T-helper 17 cell (primary cell): ENCODE data around the gene PER2. TPM values are rescaled to one million over a fixed set of nuclear protein-coding genes. Genes with fewer than 3 reads are reported as not detected.
A peak's percentile ranks its signal among the peaks of the same experiment; 100 is the strongest.
"Not testable (repeated sequence)": the region's sequence is repeated elsewhere in the genome, so short reads cannot be mapped to it uniquely, and the experiment has no call there.

Experiments used
- ATAC-seq: fragments of 150-1000 bp; cut with Tn5 transposase; 2 replicates; pipeline ENCODE4 v1.10.0; 2021; ENCODE audit warnings: mild to moderate bottlenecking, moderate library complexity
- DNase-seq, 3 donors: peaks; one replicate each; pipeline versions ENCODE4 v3.0.0 to v3.0.0-alpha.2; 2020 to 2021
- H3K9me3 ChIP-seq: one replicate; pipeline ENCODE4 v1.7.0; 2013; ENCODE audit warnings: low read length, mild to moderate bottlenecking; ENCODE audit not compliant: control insufficient read depth, poor library complexity, severe bottlenecking
- H3K27ac Mint-ChIP-seq: one replicate; pipeline ENCODE4 v1.8.0; 2022; ENCODE audit warnings: mild to moderate bottlenecking, moderate library complexity, mixed read lengths
- H3K27me3 Mint-ChIP-seq: one replicate; pipeline ENCODE4 v1.8.0; 2022; ENCODE audit warnings: mixed read lengths
- H3K36me3 Mint-ChIP-seq: one replicate; pipeline ENCODE4 v1.8.0; 2022; ENCODE audit warnings: low read depth, mixed read lengths
- H3K4me1 Mint-ChIP-seq: one replicate; pipeline ENCODE4 v1.8.0; 2022; ENCODE audit warnings: mild to moderate bottlenecking, mixed read lengths
- H3K4me3 Mint-ChIP-seq: one replicate; pipeline ENCODE4 v1.8.0; 2022; ENCODE audit warnings: mild to moderate bottlenecking, moderate library complexity, mixed read lengths
- total RNA-seq, 4 donors: library from RNA in 2 of 4; stranded (reverse) in 2 of 4; gene quantifications; one replicate each; pipeline ENCODE4 v1.2.3 and lab custom pipeline; 2022 to 2026

Gene PER2
- total RNA-seq, 2 donors from 2014 or later = 40.7 to 40.8 TPM

DNA sequence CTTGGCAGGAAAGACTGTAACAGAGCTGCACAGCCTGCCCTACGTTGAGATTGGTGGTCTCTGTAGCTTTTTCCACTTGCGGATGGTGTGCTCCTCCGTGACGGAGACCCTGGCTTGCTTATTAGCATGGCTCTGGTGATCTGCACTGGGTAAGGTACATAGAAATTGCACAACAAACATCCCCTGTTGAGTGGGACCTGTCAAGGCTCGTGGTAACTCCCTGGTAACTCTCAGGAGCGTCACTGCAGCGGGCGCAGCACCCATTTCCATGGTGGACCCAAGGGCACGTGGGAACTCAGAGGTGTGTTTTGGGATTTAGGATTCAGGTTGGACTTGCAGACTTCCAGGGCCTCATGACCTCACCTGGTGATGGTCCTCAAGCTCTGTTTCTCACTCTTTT is 33.1 kb upstream of the PER2 start:
- Mint-ChIP-seq H3K27ac (no peak overlapping the region), H3K4me3 (peak overlapping the region; percentile 78), H3K36me3 (peaks cover 2% of the 10 kb centered on the region), H3K4me1 (peaks cover 7% of the 10 kb centered on the region), H3K27me3 (no peaks in the 10 kb centered on the region)
- no peak for ATAC-seq
- H3K9me3 ChIP-seq = no peaks in the 10 kb centered on the region
- DNase-seq = no peak

DNA sequence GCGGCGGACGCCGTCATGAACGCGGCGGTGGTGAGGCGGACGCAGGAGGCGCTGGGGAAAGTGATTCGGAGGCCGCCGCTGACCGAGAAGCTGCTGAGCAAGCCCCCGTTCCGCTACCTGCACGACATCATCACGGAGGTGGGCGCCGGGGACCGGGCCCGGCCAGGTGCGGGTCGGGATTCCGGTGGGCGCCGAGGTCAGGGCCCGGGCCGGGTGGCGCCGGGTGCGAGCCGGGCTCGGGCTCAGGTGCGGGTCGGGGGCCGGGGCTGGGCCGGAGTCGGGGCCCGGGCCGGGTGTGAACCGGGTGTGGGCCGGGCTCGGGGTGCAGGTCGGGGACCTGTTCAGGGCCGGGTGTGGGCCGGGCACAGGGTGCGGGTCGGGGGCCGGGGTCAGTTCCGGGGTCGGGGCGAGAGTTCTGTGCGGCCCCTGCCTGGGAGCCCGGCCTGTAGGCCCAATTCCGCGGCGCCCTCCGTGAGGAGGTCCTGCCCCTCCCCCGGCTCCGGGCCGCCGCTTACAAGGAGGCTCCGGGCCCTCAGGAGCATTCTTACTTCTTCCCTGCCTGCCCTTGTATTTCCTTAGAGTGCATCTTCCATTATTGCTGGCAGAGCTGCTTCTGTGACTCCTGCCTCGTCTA is 32.4 kb upstream of the PER2 start:
- peaks cover 3% of the 10 kb centered on the region for H3K27me3 Mint-ChIP-seq
- peaks cover 7% of the 10 kb centered on the region for H3K4me1 Mint-ChIP-seq
- no peaks in the 10 kb centered on the region for H3K9me3 ChIP-seq
- H3K27ac Mint-ChIP-seq = no peak overlapping the region
- H3K36me3 Mint-ChIP-seq = peaks cover under 1% of the 10 kb centered on the region
- DNase-seq = peak in 1 of 3 donors; percentile 14
- H3K4me3 Mint-ChIP-seq = peak overlapping the region; percentile 82
- ATAC-seq = peak; percentile 51

GRCh38 chr2:238320246-238320647 is 31.8 kb upstream of the PER2 start, which contains the start of gene TRAF3IP1:
TRAF3IP1 (plus strand) TSS chr2:238320518; CDS start chr2:238320663, 145 bp downstream.
- H3K27ac Mint-ChIP-seq = no peak within 1 kb of the TSS
- peak within 1 kb of the TSS; percentile 82 for H3K4me3 Mint-ChIP-seq

GRCh38 chr2:238315031-238315595 is 26.7 kb upstream of the PER2 start:
- no peaks in the 10 kb centered on the region for H3K9me3 ChIP-seq
- Mint-ChIP-seq H3K36me3 (peaks cover 4% of the 10 kb centered on the region), H3K4me3 (no peak overlapping the region), H3K27me3 (peaks cover 11% of the 10 kb centered on the region), H3K27ac (no peak overlapping the region), H3K4me1 (no peaks in the 10 kb centered on the region)
- no peak for ATAC-seq
- no peak for DNase-seq

More at GRCh38 chr2:238320246-238320647, 31.8 kb upstream of the PER2 start, which contains the start of gene TRAF3IP1:
- peak; percentile 81 to 87 (median 87) for DNase-seq
- H3K9me3 ChIP-seq = no peaks in the 10 kb centered on the region
- Mint-ChIP-seq H3K27me3 (peaks cover 8% of the 10 kb centered on the region), H3K4me1 (peaks cover 7% of the 10 kb centered on the region), H3K36me3 (peaks cover 4% of the 10 kb centered on the region)
- peak; percentile 98 for ATAC-seq

DNA sequence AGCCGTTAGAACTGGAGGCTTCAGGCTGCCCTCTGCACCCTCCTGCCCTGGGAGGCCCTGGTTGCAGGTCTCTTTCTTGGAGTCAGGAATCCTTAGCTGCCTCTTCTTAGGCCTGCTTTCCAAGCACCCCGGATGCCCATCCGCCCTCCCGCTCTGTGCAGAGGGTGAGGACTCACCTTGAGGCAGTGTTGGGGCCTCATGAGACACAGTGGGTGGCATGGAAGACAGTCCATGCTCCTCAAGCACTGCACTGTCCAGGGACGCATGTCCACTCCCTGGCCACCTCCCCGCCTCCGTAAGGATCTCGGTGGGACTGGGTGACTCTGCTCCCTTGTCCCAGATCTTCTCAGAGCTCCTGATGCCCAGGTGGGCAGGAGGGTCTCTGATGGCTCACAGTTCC is 26.2 kb upstream of the PER2 start:
- ATAC-seq = no peak
- Mint-ChIP-seq H3K4me1 (no peaks in the 10 kb centered on the region), H3K36me3 (peaks cover 4% of the 10 kb centered on the region), H3K27me3 (peaks cover 11% of the 10 kb centered on the region), H3K27ac (no peak overlapping the region), H3K4me3 (no peak overlapping the region)
- no peaks in the 10 kb centered on the region for H3K9me3 ChIP-seq
- DNase-seq = no peak

GRCh38 chr2:238313991-238314350 is 25.6 kb upstream of the PER2 start:
- ATAC-seq (no peak), DNase-seq (no peak)
- Mint-ChIP-seq H3K4me1 (no peaks in the 10 kb centered on the region), H3K4me3 (no peak overlapping the region), H3K36me3 (peaks cover 4% of the 10 kb centered on the region), H3K27ac (no peak overlapping the region), H3K27me3 (peaks cover 15% of the 10 kb centered on the region)
- no peaks in the 10 kb centered on the region for H3K9me3 ChIP-seq

DNA sequence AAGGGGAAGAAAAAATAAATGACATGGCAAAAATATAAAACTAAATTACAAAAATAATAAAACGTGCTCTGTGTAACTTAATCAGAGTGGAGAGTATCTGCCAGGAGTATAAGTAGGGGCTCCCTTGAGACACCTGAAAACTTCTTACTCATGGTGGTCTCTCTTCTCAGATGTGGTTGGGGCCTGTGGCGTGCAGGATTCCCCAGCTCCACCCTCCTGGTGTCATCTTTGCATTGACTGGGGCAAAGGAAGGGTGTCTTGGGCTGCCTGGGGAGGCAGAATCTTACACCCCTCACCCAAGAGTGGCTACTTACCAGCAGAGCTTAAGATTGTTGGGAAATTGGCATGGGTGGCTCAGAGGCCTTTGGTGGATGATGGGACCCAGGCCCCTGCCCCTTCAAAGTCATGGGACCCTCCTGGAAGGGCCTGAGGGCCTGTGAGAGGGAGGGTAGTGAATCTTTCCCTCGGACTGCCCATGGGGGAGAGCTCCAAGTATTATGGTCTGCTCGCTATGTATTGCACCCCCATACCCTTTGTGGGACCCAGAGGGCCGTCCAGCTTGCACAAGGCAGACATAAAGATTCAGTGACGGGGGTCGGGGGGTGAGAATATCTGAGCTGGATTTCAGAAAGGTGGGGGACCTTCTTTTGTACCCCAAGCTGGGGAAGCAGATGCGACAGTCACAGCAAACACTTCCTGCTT is 25.0 kb upstream of the PER2 start:
- H3K4me1 Mint-ChIP-seq = no peaks in the 10 kb centered on the region
- no peak for ATAC-seq
- peaks cover 4% of the 10 kb centered on the region for H3K36me3 Mint-ChIP-seq

GRCh38 chr2:238310721-238311120 is 22.3 kb upstream of the PER2 start:
- not testable (repeated sequence) for H3K4me3 Mint-ChIP-seq, DNase-seq, H3K27ac Mint-ChIP-seq, H3K36me3 Mint-ChIP-seq, H3K4me1 Mint-ChIP-seq, ATAC-seq, H3K9me3 ChIP-seq
- peaks cover 20% of the 10 kb centered on the region for H3K27me3 Mint-ChIP-seq

More for the DNA sequence above, 25.0 kb upstream of the PER2 start:
- peaks cover 18% of the 10 kb centered on the region for H3K27me3 Mint-ChIP-seq
- no peak overlapping the region for H3K27ac Mint-ChIP-seq
- H3K4me3 Mint-ChIP-seq = no peak overlapping the region
- H3K9me3 ChIP-seq = no peaks in the 10 kb centered on the region
- DNase-seq = no peak

DNA sequence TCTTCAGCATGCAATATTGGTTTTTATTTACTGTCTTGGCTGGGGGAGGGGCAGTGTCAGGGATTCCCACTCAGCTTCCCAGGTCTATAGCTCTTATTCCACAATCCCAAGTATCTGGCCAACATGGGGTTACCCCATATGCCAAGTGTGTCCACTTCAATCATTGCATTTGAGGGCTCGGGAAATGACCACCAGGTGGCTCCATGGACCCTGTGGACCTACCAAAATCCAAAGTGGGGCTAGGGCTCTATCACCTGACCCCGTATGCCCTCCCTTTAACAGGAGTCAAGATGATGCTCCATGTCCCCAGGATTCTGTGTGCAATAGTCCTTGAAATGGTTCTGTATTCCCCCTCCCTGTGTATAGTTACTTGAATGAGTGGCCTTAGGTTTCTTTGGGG is 19.8 kb upstream of the PER2 start:
- DNase-seq (no peak), ATAC-seq (no peak)
- peaks cover 18% of the 10 kb centered on the region for H3K27me3 Mint-ChIP-seq
- no peak overlapping the region for H3K4me3 Mint-ChIP-seq
- H3K4me1 Mint-ChIP-seq = no peaks in the 10 kb centered on the region
- H3K36me3 Mint-ChIP-seq = no peaks in the 10 kb centered on the region
- no peaks in the 10 kb centered on the region for H3K9me3 ChIP-seq
- H3K27ac Mint-ChIP-seq = no peak overlapping the region

DNA sequence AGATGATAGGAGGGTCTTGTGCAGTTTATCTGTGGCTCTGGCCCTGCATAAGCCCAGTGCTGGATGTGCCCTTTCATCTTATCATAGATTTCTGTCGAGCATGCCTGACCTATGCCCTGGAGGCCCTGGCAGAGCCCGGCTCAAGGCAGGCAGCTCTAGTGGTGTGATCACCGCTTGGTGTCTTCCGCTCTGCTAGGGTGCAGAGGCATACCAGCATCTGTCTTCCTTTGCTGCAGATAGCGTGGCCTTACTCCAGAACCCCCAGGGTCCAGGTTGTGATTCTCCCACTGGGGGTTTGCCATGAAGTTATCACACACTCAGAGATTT is 18.2 kb upstream of the PER2 start:
- Mint-ChIP-seq H3K27me3 (peaks cover 21% of the 10 kb centered on the region), H3K4me1 (peaks cover 2% of the 10 kb centered on the region), H3K27ac (no peak overlapping the region), H3K36me3 (no peaks in the 10 kb centered on the region), H3K4me3 (no peak overlapping the region)
- no peak for ATAC-seq
- DNase-seq = no peak
- no peaks in the 10 kb centered on the region for H3K9me3 ChIP-seq

- no peak for ATAC-seq
- Mint-ChIP-seq H3K27ac (no peak overlapping the region), H3K27me3 (peaks cover 21% of the 10 kb centered on the region), H3K36me3 (no peaks in the 10 kb centered on the region), H3K4me3 (no peak overlapping the region), H3K4me1 (peaks cover 2% of the 10 kb centered on the region)
- no peak for DNase-seq
- H3K9me3 ChIP-seq = no peaks in the 10 kb centered on the region
These were observed 17.7 kb upstream of the PER2 start for GRCh38 chr2:238305965-238306671.

- Mint-ChIP-seq H3K27ac (no peak overlapping the region), H3K4me1 (peaks cover 2% of the 10 kb centered on the region), H3K27me3 (peaks cover 25% of the 10 kb centered on the region), H3K4me3 (no peak overlapping the region), H3K36me3 (no peaks in the 10 kb centered on the region)
- ATAC-seq (no peak), DNase-seq (no peak)
- H3K9me3 ChIP-seq = no peaks in the 10 kb centered on the region
These were observed 16.9 kb upstream of the PER2 start for GRCh38 chr2:238305092-238305862.

DNA sequence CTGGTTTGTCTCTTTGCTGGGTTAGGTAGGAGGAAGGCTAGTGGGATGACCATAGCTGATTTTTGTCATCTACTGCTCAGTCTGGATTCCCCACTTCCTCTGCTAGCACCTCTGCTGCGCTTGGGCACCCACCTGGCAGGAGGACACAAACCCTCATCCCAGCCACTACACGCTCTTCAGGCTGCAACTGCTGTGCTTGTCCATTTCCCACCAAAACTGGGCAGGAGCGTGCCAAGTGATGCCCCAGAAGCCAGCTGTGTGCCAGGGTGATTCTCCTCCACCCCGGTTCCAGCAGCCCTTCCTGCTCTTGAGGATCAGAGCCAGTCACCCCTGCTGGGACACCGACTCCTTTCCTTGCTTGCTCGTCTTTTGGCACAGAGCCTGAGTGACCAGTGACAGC is 15.7 kb upstream of the PER2 start:
- ATAC-seq (no peak), DNase-seq (no peak)
- Mint-ChIP-seq H3K4me1 (peaks cover 2% of the 10 kb centered on the region), H3K36me3 (no peaks in the 10 kb centered on the region), H3K27ac (no peak overlapping the region), H3K27me3 (peaks cover 23% of the 10 kb centered on the region), H3K4me3 (no peak overlapping the region)
- no peaks in the 10 kb centered on the region for H3K9me3 ChIP-seq
